NCI-H510A treated with DMSO at 0.1 percent for 48 hours (cell line): ENCODE results near the gene SH3BP1.

ENCODE experiments used
- DNase-seq: peaks from one replicate; lab custom pipeline; 2025; lab: John Stamatoyannopoulos, UW

The SH3BP1 gene

GRCh38 chr22:37659066-37659896 is 19.8 kb downstream of the SH3BP1 start:
- no peak for DNase-seq

DNA sequence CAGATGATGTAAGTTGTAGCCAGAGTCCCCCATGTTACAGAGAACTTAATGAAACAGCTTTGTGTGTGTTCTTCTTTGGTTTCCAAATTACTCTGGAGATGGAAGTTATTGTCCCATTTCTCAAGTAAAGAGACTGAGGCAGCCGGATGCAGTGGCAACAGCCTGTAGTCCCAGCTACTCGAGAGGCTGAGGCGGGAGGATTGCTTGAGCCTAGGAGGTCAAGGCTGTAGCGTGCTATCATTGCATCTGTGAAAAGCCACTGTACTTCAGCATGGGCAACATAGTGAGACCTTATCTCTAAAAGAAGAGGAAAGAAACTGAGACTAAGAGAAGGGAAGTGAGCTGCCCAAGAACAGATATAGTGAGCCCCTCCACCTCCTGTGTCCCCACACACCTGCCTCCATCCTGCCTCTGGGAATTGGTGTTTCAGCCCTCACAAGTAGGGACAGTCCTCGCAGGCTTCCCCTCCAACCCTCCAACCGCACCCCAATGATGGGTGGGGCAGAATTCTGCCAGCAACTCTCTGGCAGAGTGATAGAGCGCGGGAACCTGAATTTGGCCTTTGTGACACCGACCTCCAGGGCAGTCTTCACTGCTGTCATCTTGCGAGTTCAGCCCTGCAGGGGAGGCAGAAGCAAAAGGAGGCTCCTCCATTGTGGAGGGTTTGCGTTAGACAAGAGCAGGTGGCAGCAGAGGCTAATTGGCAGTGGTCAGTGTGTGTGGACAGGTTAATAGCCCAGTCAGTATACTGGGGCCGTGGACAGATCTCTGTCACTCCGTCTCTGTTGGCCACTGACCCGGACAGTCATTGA is 20.6 kb downstream of the SH3BP1 start:
- no peak for DNase-seq

DNA sequence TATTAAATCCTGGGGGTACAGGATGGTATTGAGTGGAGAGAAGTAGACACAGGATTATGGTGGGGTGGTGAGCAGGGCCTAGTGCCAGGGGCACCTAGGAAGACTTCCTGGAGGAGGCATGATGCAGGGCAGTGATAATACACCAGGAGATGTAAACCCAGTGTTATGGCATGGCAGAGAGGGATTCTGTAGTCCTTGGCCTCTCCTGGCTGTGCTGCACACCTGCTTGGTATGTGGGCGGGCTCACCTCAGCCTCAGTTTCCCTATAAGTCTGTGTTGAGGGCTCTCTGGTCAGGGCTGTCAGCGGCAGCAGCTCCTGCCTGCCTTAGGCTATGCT is 21.2 kb downstream of the SH3BP1 start:
- DNase-seq, result no peak

DNA sequence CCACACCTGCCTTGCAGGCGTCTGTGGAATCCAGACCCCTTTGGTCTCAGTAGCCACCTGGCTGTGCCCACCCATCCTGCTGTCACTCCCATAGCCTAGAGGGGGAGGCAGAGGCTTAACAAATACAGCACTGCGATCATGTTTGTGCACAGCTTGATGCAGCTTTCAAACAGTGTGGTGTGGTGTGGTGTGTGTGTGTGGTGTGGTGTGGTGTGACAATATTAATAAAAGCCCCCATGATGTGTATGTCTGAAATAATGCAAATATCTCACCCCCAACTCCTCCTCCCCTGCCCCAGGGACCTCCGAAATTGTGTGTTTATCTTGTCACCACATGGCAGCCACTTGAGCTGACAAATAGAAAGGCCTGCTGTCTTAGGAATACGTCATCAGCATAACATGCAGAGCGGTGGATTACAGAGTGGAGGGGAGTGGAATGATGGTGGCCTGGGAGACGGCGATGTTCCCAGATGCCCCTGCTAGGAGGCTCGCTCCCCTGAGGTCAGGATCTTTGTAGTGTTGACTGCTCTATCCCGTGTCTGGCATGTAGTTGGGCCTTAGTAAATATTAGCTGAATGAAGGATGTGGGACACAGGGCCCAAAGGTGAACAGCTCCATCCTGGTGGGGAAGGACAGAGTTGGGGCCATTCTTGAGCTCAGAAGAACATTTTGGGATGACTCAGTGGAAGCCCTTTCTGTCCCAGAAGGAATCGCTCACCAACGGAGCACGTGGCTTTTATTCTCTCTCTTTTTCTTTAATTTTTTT is 21.9 kb downstream of the SH3BP1 start:
- DNase-seq, result peak; percentile 47

DNA sequence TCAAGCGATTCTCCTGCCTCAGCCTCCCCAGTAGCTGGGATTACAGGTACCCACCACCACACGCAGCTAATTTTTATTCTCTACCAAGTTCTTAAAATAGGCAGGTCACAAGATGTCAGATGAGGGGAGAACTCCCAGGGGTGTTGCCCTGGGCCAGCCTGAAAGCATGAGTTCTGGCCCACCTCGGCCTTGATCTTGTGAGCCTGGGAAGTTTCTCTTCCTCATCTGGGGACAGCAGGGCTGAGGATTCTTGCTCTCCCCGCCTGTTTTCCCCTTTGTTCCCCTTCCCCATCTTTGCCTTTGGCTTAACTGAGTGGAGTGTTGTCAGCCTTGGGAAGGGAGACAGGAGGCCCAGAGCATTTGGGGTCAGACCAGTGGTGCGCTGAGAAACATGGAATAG is 22.6 kb downstream of the SH3BP1 start:
- DNase-seq, result no peak

- DNase-seq, result no peak
Measured at GRCh38 chr22:37663521-37664140, 24.2 kb downstream of the SH3BP1 start.

- DNase-seq, result no peak
Measured at GRCh38 chr22:37664249-37665101, 25.0 kb downstream of the SH3BP1 start.

DNA sequence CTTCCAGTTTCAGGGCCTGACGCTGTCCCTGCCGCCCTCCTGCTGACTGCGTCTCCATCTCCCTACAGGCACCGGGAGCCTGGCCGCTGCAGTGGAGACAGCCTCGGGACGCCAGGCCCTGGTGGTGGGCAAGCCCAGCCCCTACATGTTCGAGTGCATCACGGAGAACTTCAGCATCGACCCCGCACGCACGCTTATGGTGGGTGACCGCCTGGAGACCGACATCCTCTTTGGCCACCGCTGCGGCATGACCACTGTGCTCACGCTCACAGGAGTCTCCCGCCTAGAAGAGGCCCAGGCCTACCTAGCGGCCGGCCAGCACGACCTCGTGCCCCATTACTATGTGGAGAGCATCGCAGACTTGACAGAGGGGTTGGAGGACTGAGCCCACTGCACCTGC is 26.0 kb downstream of the SH3BP1 start:
- DNase-seq, result no peak

GRCh38 chr22:37669586-37669985 is 30.1 kb downstream of the SH3BP1 start:
- no peak for DNase-seq

DNA sequence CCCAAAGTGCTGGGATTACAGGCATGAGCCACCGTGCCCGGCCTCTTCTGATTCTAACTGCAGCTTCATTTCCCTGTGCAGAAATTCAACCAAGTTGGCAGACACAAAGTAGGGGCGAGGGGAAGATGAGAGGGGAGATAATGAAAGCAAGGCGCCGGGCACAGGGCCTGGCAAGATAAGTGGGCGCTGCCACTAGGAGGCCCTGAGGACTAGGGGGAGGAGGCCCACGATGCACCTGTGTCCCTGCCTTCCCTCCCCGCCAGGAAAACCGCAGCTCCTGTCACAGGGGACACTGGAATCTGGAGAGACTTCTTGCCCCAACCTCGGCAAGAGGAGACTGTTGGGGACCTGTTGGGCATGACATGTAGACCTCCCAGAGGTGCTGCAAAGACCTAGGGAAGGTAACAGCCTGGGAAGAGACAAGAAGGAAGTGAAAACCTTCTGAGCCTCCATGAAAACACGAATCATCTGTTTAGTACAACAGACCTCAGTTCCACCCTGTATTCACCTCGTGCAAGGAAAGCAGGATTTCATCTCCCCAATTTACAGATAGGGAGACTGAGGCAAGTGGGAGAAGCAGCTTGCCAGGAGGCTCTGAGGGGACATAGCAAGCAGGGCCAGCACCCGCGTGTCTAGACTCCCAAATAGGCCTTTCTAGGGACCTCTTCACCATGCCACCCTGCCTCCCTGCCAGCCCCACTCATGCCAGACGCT is 32.9 kb downstream of the SH3BP1 start:
- DNase-seq, result no peak

DNA sequence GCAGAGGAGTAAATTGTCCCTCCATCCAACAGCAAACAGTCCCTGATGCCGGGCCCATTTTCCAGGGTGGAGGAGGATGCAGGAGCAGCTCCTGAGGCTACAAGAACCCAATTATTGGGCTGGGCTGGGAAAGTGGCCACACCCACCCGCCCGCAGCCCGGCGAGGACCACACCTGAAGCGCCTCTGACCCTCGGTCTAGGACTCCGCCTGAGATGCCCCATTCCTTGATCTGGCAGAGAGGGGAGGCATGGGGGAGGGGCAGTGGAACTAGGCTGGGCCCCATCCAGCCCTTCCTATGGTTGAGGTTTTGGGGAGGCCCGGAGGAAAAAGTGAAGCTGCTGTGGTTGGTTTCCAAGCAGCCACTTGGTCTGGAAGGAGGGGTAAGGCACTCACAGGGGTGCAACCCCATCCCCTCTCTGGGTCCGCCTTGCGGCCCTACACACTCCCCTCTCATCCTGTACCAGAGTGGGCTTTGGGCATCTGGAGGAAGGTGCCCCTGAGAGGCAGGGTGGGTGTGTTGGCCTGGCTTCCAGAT is 33.5 kb downstream of the SH3BP1 start:
- no peak for DNase-seq

- no peak for DNase-seq
Measured at GRCh38 chr22:37674248-37674647, 34.8 kb downstream of the SH3BP1 start.

- DNase-seq, result peak; percentile 57
Measured at GRCh38 chr22:37674951-37675929, 35.8 kb downstream of the SH3BP1 start, which contains the start of gene LGALS1. TSS of gene LGALS1 (plus strand) at chr22:37675636. CDS start at chr22:37675703, 67 bp downstream.

- no peak for DNase-seq
Measured at GRCh38 chr22:37675930-37676735, 36.7 kb downstream of the SH3BP1 start.

GRCh38 chr22:37676736-37677492 is 37.4 kb downstream of the SH3BP1 start:
- peak; percentile 48 for DNase-seq

DNA sequence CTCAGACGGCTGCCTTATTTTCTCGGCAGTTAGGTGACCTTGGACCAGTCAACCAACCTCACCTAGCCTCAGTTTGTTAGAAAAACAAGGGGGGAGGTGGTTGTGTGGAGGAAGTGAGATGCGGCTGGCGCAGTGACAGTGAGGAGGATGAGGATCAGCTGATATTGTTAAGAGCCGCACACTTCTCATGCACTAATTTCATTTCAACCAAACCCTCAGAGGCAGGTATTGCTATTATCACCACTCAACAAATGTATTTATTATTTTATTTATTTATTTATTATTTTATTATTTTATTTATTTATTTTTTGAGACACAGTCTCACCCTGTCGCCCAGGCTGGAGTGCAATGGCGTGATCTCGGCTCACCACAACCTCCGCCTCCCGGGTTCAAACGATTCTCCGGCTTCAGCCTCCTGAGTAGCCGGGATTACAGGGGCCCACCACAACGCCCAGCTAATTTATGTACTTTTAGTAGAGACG is 38.1 kb downstream of the SH3BP1 start:
- DNase-seq, result no peak

- DNase-seq, result no peak
Measured at GRCh38 chr22:37678372-37678771, 38.9 kb downstream of the SH3BP1 start.
